Skeletal muscle cell (primary cell): ENCODE measurements around the gene MAP4K3.
A peak's percentile ranks its signal among the peaks of the same experiment; 100 is the strongest.
"Not testable (repeated sequence)": the region's sequence is repeated elsewhere in the genome, so short reads cannot be mapped to it uniquely, and the experiment has no call there.

Source experiments
- DNase-seq: peaks from one replicate; pipeline ENCODE4 v3.0.0-alpha.2; 2010; ENCODE audit warnings: low read depth
- H3K4me3 ChIP-seq: 2 replicates; pipeline ENCODE4 v1.5.1; 2011; ENCODE audit warnings: low read depth, mild to moderate bottlenecking, control low read depth, low read length, moderate library complexity

MAP4K3 gene

DNA sequence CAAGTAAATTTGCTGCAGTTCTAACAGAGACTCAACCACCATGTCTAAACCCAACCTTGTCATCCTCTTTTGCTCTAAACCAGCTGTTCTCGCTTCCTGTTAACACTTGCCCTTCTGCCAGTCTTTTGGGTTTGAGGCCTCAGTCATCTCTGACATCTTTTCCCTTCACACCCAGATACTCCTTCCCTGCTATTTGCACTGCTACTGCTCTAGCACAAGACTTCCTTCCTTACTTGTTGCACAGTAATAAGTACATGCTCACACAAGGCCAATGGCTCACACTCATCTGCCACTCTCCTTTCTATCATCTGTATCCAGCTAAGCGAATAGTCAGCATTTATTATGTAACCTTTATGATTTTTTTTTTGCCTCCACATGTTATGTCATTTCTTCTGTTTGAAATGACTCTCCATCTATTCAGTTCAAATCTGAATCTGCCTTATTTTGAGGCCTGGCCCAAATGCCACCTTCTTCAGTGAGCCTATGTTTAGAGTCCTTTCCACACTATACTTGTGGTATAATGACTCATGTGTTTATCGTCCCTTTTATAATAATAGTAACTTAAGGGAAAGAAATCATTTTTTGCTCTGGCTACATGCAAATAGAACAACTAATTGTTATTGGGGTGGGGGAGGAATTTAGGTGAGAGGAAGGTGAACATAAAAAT lies 170.8 kb downstream of the MAP4K3 start:
- DNase-seq, result no peak
- no peak overlapping the region for H3K4me3 ChIP-seq

DNA sequence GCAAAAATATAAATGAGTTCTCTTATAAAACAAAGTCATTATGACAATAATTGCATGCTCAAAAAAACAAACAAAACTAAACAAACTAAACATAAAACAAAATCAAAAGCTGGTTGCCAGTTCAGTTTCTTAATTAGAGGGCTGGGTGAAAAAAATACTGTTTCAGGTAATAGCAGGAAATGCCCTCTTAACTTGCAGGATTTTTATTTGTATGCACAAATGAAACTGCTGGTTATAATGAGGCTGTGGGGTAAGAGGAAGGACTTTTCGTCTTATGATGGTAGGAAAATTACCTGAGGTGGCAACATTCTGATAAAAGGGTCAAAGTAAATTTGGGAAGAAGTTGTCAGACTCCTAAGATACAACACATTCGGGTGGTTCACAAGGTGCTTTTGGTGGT lies 171.8 kb downstream of the MAP4K3 start:
- DNase-seq, result no peak
- no peak overlapping the region for H3K4me3 ChIP-seq

DNA sequence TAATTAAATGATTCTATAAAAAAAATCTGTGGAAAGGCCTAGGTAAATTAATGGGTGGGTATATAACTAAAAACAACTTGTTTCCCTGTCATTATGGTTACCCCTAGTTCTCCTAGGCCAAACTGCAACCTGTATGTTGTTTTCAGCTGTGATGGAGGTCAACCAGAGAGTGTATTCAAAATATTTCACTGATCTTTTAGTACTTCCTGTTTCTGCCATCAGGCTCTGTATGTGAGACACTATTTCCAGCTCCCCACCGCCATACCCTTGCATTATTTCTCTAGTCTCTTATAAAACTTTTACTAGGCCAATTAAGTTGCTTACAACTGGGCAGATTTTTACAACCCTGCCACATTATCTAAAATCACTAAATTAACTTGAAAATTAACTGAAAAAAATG lies 172.4 kb downstream of the MAP4K3 start:
- H3K4me3 ChIP-seq, result no peak overlapping the region

DNA sequence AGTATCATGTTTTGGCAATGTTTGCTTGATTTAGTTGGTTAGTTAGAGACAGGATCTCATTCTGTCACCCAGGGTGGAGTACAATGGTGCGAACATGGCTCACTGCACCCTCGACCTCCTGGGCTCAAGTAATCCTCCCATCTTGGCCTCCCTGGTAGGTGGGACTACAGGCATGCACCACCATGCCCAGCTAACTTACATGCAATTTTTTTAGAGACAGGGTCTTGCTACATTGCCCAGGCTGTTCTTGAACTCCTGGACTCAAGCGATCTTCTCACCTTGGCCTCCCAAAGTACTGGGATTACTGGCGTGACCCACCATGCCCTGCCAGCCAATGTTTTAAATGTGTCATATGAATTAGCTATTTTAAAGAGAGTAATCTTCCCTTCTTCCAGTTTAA lies 177.0 kb downstream of the MAP4K3 start:
- no peak for DNase-seq
- no peak overlapping the region for H3K4me3 ChIP-seq

More for the DNA sequence above, 172.4 kb downstream of the MAP4K3 start:
- DNase-seq, result no peak

DNA sequence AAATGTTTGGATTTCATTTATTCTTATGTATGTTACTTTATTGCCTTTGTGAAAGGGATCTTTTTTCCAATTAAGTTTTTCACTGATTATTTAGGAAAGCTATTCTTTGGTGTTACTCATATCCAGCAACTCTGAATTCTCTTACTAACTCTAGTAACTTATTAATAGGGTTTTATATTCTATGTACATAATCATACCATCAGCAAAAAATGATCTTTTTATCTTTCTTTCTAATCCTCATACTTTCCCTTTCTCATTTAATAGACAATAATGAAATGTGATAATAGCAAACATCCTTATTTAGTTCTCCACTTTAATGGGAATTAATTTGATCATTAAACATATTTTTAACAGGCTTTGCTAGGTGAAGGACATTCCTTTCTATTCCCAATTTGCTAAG lies 181.0 kb downstream of the MAP4K3 start:
- no peak overlapping the region for H3K4me3 ChIP-seq
- DNase-seq, result no peak

DNA sequence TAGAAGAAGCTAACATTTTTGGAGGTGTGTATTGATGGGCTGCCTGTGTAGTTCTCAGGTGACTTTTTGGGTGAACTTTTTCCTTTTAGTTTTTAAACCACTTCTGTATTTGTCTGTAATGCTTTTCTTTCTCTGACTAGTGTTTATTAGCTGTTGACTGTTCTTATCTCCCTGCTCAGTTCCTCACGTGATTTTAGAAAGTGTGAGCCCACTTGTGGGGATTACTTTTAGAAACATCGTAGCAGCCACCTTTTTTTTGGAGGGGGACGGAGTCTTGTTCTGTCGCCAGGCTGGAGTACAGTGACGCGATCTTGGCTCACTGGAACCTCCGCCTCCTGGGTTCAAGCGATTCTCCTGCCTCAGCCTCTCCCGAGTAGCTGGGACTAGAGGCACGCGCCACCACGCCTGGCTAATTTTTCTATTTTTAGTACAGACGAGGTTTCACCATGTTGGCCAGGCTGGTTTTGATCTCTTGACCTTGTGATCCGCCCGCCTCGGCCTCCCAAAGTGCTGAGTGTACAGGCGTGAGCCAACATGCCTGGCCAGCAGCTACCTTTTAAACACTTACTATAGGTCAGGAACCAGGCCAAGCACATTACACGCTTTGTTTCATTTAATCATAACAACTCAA lies 184.1 kb downstream of the MAP4K3 start:
- DNase-seq, result no peak
- H3K4me3 ChIP-seq, result no peak overlapping the region

DNA sequence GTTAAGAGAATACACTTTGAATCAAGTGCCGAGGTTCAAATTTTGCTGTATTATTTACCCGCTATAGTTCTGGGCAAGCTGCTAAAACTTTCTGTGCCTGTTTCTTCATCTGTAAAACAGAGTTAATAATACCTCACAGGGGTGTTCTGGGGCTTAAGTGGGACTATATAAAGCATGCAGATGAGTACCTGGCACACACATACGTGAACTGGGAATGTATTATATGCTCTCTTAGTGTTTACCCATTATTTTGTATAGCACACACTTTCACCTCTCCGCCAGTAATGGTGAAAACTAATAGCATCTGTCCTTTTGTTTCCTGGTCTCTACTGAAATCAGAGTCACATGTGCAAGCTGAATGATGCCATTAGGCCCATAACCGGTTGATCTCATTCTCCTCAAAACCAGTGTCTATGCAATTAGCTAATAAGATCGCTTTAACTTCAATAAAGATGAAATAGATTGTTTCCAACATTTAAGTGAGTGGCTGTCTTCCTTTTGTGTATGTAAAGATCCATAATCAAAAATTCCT lies 189.5 kb downstream of the MAP4K3 start:
- H3K4me3 ChIP-seq, result no peak overlapping the region
- DNase-seq, result no peak

DNA sequence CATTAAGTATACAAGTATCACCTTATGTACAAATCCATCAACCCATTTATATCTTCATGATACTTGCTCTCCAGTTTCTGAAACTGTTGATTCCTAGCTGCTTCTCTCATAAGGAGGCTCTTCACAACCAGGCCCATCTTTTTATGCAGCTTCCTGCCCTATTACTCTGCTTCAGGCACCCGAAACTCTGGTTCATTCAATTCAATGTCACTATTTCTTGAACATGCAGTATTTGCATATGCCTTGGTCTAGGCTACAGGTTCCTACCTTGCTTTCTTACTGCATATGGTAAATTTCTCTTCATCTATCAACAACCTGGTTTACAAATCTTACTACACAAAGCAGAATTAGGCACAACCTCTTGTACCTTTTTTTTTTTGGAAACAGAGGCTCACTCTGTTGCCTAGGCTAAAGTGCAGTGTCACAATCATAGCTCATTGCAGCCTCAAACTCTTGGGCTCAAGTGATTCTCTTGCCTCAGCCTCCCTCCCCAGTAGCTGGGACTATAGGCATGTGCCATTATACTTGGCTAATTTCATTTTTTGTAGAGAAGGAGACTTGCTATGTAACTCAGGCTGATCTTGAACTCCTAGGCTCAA lies 190.6 kb downstream of the MAP4K3 start:
- DNase-seq, result no peak
- no peak overlapping the region for H3K4me3 ChIP-seq

DNA sequence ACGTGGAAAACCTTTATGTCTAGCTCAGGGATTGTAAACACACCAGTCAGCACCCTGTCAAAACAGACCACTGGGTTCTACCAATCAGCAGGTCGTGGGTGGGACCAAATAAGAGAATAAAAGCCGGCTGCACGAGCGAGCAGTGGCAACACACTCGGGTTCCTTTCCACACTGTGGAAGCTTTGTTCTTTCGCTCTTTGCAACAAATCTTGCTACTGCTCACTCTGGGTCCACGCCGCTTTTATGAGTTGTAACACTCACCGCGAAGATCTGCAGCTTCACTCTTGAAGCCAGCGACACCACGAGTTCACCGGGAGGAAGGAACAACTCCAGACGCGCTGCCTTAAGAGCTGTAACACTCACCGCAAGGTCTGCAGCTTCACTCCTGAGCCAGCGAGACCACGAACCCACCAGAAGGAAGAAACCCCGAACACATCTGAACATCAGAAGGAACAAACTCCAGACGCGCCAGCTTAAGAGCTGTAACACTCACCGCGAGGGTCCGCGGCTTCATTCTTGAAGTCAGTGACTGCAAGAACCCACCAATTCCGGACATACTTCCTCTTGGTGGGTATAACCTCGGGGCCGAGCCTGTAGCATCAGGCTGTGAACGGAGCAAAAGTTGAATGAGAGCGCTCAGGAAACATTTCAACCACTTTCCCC lies 192.0 kb downstream of the MAP4K3 start:
- H3K4me3 ChIP-seq, DNase-seq: not testable (repeated sequence)

DNA sequence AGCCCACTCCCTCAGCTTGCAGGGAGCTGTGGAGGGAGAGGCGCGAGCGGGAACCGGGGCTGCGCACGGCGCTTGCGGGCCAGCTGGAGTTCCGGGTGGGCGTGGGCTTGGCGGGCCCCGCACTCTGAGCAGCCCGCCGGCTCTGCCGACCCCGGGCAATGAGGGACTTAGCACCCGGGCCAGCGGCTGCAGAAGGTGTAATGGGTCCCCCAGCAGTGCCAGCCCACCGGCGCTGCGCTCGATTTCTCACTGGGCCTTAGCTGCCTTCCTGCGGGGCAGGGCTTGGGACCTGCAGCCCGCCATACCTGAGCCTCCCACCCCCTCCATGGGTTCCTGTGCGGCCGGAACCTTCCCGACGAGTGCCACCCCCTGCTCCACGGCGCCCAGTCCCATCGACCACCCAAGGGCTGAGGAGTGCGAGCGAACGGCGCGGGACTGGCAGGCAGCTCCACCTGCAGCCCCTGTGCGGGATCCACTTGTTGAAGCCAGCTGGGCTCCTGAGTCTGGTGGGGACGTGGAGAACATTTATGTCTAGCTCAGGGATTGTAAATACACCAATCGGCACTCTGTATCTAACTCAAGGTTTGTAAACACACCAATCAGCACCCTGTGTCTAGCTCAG lies 192.7 kb downstream of the MAP4K3 start:
- DNase-seq, H3K4me3 ChIP-seq: not testable (repeated sequence)

DNA sequence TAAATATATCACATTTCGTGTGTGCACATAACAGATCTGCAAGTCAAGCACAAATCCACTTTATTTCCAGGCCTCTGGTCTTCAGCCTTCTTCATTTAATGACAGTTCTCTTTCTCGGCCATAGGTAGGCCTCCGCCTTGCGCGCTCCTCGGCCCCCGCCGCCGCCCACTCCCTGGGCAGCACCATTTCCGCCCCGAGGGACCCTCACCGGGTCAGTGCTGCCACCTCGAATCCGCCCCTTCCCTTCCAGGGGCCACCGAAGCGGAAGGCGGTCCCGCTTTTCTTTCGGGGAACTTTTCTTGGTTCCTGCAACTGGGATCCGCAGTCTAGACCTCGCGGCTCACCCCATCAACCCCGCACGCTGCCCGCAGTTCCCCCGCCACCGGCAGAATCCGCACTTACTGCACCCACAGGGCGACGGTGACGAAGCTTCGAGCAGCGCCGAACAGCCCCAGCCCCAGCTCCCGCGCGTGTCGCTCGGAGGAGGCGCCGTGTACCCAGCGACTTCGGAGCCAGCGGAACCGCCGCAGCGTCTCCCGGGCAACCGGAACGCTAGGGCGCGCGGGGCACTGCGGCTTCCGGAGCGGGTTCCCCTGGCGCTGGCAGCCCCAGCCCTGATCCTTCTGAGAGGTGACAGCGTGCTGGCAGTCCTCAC lies 193.5 kb downstream of the MAP4K3 start, which contains the start of gene CDKL4:
CDKL4 (minus strand) TSS at position 502 of the 655 bp plus-strand sequence.
- H3K4me3 ChIP-seq, result peak within 1 kb of the TSS; percentile 34
- DNase-seq, result no peak

DNA sequence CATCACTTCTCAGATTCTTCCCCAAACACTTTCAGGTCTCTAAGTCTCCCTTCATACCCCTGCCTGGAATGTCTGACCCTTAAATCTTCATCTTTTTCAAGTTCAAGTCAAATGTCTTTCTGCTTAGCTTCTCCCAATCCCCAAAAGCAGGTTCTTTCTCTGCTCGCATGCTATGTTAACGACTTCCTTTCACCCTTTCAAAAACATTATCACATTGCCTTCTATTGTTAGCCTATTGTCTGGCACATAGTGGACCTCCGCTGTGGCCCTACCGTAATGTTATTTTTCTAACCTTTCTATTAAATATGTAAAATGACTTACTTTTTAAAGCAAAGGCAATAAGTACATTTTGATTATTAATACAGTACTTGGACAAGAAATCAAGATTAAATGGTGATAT lies 195.5 kb downstream of the MAP4K3 start:
- H3K4me3 ChIP-seq, result no peak overlapping the region
- no peak for DNase-seq

DNA sequence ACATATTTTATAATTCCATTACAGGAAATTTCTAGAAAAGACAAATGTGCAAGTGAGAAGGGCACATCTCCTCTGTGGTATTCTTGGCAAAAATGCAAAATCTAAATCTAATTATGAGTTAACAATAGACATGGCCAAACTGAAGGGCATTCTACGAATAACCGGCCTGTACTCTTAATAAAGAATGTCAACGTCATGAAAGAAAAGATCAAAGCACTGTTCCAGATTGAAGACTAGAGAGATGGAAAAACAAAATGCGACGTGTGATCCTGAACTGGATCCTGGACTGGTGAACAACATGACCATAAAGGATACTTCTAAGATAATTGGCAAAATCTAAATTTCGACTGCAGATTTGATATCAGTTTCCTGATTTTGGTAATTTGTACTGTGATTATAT lies 196.3 kb downstream of the MAP4K3 start:
- DNase-seq, result no peak
- H3K4me3 ChIP-seq, result no peak overlapping the region

DNA sequence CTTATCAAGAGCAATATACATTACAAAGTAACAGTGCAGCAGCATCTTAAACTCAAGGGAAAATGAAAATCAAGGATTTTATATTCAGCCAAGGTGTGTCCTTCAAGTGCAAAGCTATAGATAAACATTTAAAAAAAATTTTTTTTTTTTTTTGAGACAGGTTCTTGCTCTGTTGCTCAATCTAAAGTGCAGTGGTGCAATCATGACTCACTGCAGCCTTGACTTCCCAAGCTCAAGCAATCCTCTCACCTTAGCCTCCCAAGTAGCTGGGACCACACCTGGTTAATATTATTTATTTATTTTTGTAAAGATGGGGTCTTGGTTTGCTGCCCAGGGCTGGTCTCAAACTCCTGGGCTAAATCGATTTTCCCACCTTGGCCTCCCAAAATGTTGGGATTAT lies 202.3 kb downstream of the MAP4K3 start:
- H3K4me3 ChIP-seq, result no peak overlapping the region
- DNase-seq, result no peak

DNA sequence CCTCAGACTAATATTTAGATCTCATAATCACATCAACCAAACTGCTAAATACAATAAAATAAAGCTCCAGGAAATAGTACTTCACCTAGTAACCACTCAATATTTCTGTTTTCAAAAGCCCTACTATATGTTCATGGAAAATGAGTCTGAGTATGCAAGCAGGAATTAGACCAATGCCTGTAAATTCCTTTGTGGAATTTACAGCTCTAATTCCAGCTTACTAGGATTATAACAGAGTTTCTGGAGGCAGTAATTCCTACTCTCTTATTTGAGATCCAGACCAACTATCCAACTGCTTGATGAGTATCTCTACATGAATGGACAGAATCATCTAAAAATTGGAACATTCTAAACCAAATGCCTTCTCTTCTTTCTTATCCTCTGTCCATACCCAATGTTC lies 204.9 kb downstream of the MAP4K3 start:
- no peak overlapping the region for H3K4me3 ChIP-seq
- DNase-seq, result no peak

DNA sequence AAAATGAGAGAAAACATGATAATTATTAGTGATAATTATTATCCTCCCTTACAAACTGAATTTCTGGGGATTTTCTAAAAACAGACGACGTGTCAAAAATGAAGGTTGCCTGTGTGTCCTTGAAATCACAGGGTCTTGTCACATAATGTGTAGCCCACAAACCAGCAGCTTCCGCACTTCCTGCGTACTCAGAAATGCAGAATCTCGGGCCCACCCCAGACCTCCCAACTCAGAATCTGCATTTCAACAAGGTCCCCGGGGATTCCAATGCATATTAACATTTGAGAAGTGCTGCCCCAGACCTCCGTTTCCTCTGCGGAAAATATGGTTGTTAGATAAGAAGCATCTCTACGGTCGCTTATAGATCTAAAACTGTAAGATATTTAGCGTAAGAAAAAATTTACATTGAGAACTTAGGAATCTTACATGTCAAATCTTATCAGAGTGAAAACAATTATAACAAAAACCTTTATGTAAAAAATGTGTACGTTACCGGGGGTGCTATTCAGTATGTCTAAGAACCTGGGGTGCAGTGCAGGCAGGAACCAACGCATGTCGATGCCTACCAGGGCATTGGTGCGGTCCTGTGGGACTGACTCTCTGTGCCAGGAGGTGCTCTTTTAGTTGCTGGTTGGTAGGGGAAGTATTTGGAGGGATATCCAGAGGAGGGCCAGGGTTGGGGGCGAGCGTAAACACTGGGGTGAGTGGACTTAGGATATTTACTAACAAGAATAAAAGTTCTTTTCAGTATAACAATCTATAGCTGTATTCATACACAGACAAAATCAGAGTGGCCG lies 208.5 kb downstream of the MAP4K3 start:
- no peak for DNase-seq
- peak overlapping the region; percentile 25 for H3K4me3 ChIP-seq

DNA sequence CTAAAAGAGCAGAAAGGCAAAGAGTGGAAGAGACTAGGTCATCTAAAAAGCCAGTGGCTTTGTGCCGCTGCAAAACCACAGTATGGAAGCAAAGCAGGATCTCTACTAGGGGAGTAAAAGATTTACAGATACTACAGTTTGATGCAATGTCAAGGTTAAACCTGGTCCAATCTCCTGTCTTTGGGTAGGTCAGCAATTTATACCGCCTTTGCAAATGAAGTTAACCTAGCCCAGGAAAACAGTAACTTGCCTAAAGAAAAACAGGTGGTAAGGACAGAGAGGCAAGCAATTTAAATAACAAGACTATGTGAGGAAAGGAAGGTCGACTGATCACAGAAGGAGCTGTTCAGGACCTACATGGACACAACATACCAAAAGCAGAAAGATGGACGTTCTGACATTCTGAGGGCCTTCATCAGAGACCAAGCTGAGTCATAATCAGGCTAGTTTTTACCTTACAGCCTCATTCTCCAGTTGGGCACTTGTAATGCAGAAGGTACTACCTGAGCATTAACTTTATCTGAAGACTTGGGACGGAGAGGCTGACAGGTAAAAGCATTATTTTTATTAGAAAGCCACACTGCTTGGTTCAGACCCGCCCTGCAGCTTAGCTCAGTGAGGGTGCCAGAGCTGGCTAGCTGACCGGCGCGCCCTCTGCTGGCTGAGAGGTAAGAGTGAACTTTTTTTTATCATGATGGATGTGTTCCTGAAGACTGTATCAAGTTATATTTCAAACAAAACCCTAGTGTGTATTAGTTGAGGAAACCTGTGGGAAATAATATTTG lies 209.3 kb downstream of the MAP4K3 start:
- DNase-seq, result peak; percentile 20
- H3K4me3 ChIP-seq, result no peak overlapping the region

DNA sequence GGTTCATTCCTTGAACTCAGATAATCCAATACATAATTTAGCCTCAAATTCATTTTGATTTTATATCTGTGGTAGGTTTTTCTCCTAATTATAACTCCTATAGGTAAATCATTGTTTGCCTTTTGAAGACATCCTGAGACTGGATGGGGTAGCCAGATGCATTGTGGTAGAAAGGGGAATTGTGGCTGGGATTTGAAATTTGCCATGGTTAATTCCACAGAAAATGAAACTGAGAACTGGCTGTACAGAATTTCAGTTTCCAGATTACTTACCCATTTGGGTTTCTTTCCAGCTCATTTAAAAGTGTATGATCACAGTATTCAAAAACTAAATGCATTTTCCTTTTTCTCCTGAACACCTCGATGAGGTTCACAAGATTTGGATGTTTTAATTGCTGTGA lies 211.5 kb downstream of the MAP4K3 start:
- DNase-seq, result no peak
- H3K4me3 ChIP-seq, result no peak overlapping the region
